H1 (cell line): ENCODE measurements around the gene CORO1C. TPM values are rescaled to one million over a fixed set of nuclear protein-coding genes. Genes with fewer than 3 reads are reported as not detected.

Experiments
- CTCF ChIA-PET: fragments of 300-600 bp; sonication (Branson Sonifier 250); formaldehyde crosslinking; loops from one replicate; lab custom pipeline; 2021; ENCODE audit not compliant: partially characterized antibody; lab: Charles Lee
- POLR2A ChIA-PET: fragments of 300-600 bp; sonication (Branson Sonifier 250); formaldehyde crosslinking; loops from one replicate; lab custom pipeline; 2021; ENCODE audit warnings: inconsistent platforms; ENCODE audit not compliant: partially characterized antibody; lab: Charles Lee
- DNase-seq, 2 experiments: peaks; one replicate each; pipeline versions ENCODE4 v3.0.0 to v3.0.0-alpha.2; 2010 to 2022; ENCODE audit warnings: low spot score in 2 of 2, low read depth in 1 of 2, mixed read lengths in 1 of 2
- FAIRE-seq: peaks from 2 replicates; lab custom pipeline; 2011; peaks lifted over from hg19 to GRCh38; lab: Jason Lieb, UNC
- H2AFZ ChIP-seq: 2 replicates; pipeline ENCODE4 v1.8.1; 2012; ENCODE audit warnings: low read length, inconsistent platforms
- H2AK5ac ChIP-seq: 2 replicates; pipeline ENCODE4 v1.6.1; 2013; ENCODE audit warnings: low read depth, low read length
- H2BK120ac ChIP-seq: replicated peaks from 2 replicates; pipeline ENCODE3; 2013; ENCODE audit warnings: low read depth, low read length, inconsistent platforms
- H2BK12ac ChIP-seq: 2 replicates; pipeline ENCODE4 v1.6.1; 2013; ENCODE audit warnings: low read depth, low read length
- H2BK15ac ChIP-seq: 2 replicates; pipeline ENCODE4 v1.6.1; 2013; ENCODE audit warnings: low read length
- H2BK20ac ChIP-seq: 2 replicates; pipeline ENCODE4 v1.6.1; 2013; ENCODE audit warnings: low read length
- H2BK5ac ChIP-seq: 2 replicates; pipeline ENCODE4 v1.6.1; 2013; ENCODE audit warnings: low read depth, low read length
- H3K14ac ChIP-seq: 2 replicates; pipeline ENCODE4 v1.6.1; 2013; ENCODE audit warnings: inconsistent platforms; ENCODE audit not compliant: insufficient read length
- H3K18ac ChIP-seq: 2 replicates; pipeline ENCODE4 v1.6.1; 2013; ENCODE audit warnings: low read length; ENCODE audit errors: extremely low read depth
- H3K23ac ChIP-seq: 2 replicates; pipeline ENCODE4 v1.6.1; 2013; ENCODE audit warnings: inconsistent platforms; ENCODE audit not compliant: insufficient read length
- H3K23me2 ChIP-seq: 2 replicates; pipeline ENCODE4 v1.6.1; 2013; ENCODE audit warnings: low read depth, low read length
- H3K27ac ChIP-seq: 2 replicates; pipeline ENCODE4 v1.6.1; 2011; ENCODE audit warnings: low read depth, low read length, inconsistent platforms
- H3K27me3 ChIP-seq, 4 experiments: replicated peaks in 1 of 4; 1 replicate in 1 of 4; 2 replicates in 3 of 4; pipeline versions ENCODE4 v1.6.1 to v1.8.1; 2011 to 2013; ENCODE audit warnings: low read length in 3 of 4, mild to moderate bottlenecking in 3 of 4, inconsistent platforms in 2 of 4, mixed read lengths in 2 of 4, moderate library complexity in 1 of 4; ENCODE audit not compliant: control insufficient read depth in 3 of 4, insufficient read depth in 3 of 4; ENCODE audit errors: extremely low read depth in 1 of 4
- H3K36me3 ChIP-seq, 4 experiments: 2 replicates each; pipeline versions ENCODE4 v1.6.1 to v1.8.1; 2011 to 2013; ENCODE audit warnings: mild to moderate bottlenecking in 4 of 4, low read length in 3 of 4, moderate library complexity in 2 of 4, control low read depth in 1 of 4, inconsistent platforms in 1 of 4; ENCODE audit not compliant: insufficient read depth in 4 of 4, control insufficient read depth in 2 of 4
- H3K4ac ChIP-seq: replicated peaks from 2 replicates; pipeline ENCODE3; 2013; ENCODE audit warnings: low read length, low read depth, mixed read lengths, inconsistent platforms; ENCODE audit not compliant: insufficient read length
- H3K4me1 ChIP-seq, 4 experiments: replicated peaks in 1 of 4; 1 replicate in 1 of 4; 2 replicates in 3 of 4; pipeline versions ENCODE4 v1.6.1 to v1.8.1; 2011 to 2013; ENCODE audit warnings: low read length in 3 of 4, inconsistent platforms in 2 of 4, mixed read lengths in 1 of 4; ENCODE audit not compliant: insufficient read depth in 4 of 4, control insufficient read depth in 3 of 4
- H3K4me2 ChIP-seq, 2 experiments: 2 replicates each; pipeline versions ENCODE4 v1.6.1 to v1.8.1; 2011 to 2013; ENCODE audit warnings: low read depth in 2 of 2, low read length in 2 of 2, control low read depth in 1 of 2, inconsistent platforms in 1 of 2, mild to moderate bottlenecking in 1 of 2; ENCODE audit not compliant: insufficient read depth in 1 of 2
- H3K4me3 ChIP-seq, 4 experiments: fragments of 200-600, 300-600 bp in 1 of 4; sonication (generic), shearing (Covaris generic), sonication (Bioruptor Twin) in 1 of 4; 2 replicates each; pipeline versions ENCODE4 v1.5.1 to v1.8.1; 2011 to 2016; ENCODE audit warnings: low read length in 4 of 4, low read depth in 3 of 4, control low read depth in 2 of 4, inconsistent platforms in 2 of 4, mild to moderate bottlenecking in 2 of 4, mixed read lengths in 1 of 4, moderate library complexity in 1 of 4; ENCODE audit not compliant: insufficient read depth in 2 of 4; ENCODE audit errors: extremely low read depth in 1 of 4
- H3K56ac ChIP-seq: replicated peaks from 2 replicates; pipeline ENCODE3; 2013; ENCODE audit warnings: low read depth, mild to moderate bottlenecking, mixed read lengths, low read length, inconsistent platforms; ENCODE audit not compliant: insufficient read length
- H3K79me1 ChIP-seq: 2 replicates; pipeline ENCODE4 v1.6.1; 2013; ENCODE audit warnings: low read depth, low read length, control low read depth
- H3K79me2 ChIP-seq, 2 experiments: 2 replicates each; pipeline versions ENCODE4 v1.6.1 to v1.8.1; 2012 to 2013; ENCODE audit warnings: low read length in 2 of 2, mild to moderate bottlenecking in 2 of 2, inconsistent platforms in 1 of 2; ENCODE audit not compliant: insufficient read depth in 2 of 2, control insufficient read depth in 1 of 2
- H3K9ac ChIP-seq, 4 experiments: replicated peaks in 1 of 4; 1 replicate in 1 of 4; 2 replicates in 3 of 4; pipeline versions ENCODE4 v1.6.1 to v1.8.1; 2011 to 2013; ENCODE audit warnings: low read depth in 3 of 4, low read length in 3 of 4, control low read depth in 2 of 4, mild to moderate bottlenecking in 2 of 4, moderate library complexity in 2 of 4, inconsistent platforms in 1 of 4; ENCODE audit errors: extremely low read depth in 1 of 4
- H3K9me3 ChIP-seq, 2 experiments: 2 replicates each; pipeline versions ENCODE4 v1.6.1 to v1.8.1; 2012 to 2013; ENCODE audit warnings: mild to moderate bottlenecking in 2 of 2, moderate library complexity in 2 of 2, control low read depth in 1 of 2, inconsistent platforms in 1 of 2, low read depth in 1 of 2, low read length in 1 of 2, mixed read lengths in 1 of 2; ENCODE audit not compliant: insufficient read depth in 2 of 2
- H4K20me1 ChIP-seq, 2 experiments: replicated peaks in 1 of 2; 2 replicates each; pipeline versions ENCODE3 to v1.8.1; 2011 to 2013; ENCODE audit warnings: inconsistent platforms in 2 of 2, low read length in 2 of 2, mild to moderate bottlenecking in 1 of 2; ENCODE audit not compliant: insufficient read depth in 2 of 2, control insufficient read depth in 1 of 2
- H4K5ac ChIP-seq: 2 replicates; pipeline ENCODE4 v1.6.1; 2013; ENCODE audit warnings: low read length, low read depth, mixed read lengths, inconsistent platforms; ENCODE audit not compliant: insufficient read length
- H4K8ac ChIP-seq: 2 replicates; pipeline ENCODE4 v1.8.0; 2013; ENCODE audit warnings: mild to moderate bottlenecking, moderate library complexity, low read length, inconsistent platforms; ENCODE audit not compliant: insufficient read depth; ENCODE audit errors: extremely low read depth
- H4K91ac ChIP-seq: replicated peaks from 2 replicates; pipeline ENCODE3; 2013; ENCODE audit warnings: low read length, mixed read lengths, inconsistent platforms; ENCODE audit not compliant: insufficient read length
- CBX5 ChIP-seq: fragments of 300-800, 300-1000 bp; sonication (generic); IDR thresholded peaks from 2 replicates; pipeline ENCODE4 v1.7.1; 2016; ENCODE audit warnings: antibody characterized with exemption, low read length, low read depth
- CHD2 ChIP-seq: IDR thresholded peaks from 2 replicates; pipeline ENCODE4 v1.6.1; 2012; ENCODE audit warnings: low read length, improper control_type of control experiment
- EP300 ChIP-seq, 2 experiments: IDR thresholded peaks; 1 replicate in 1 of 2; 2 replicates in 1 of 2; pipeline ENCODE4 v1.6.1; 2011 to 2012; ENCODE audit warnings: low read depth in 2 of 2, low read length in 2 of 2, mild to moderate bottlenecking in 2 of 2, borderline replicate concordance in 1 of 2, inconsistent platforms in 1 of 2, moderate library complexity in 1 of 2
- JUN ChIP-seq: IDR thresholded peaks from 2 replicates; pipeline ENCODE4 v1.6.1; 2011; ENCODE audit warnings: low read depth, mild to moderate bottlenecking, improper control_type of control experiment, low read length
- NANOG ChIP-seq: IDR thresholded peaks from 2 replicates; pipeline ENCODE4 v1.6.1; 2011; ENCODE audit warnings: low read length, low read depth, mild to moderate bottlenecking, inconsistent platforms; ENCODE audit not compliant: insufficient read depth, poor library complexity, severe bottlenecking
- NRF1 ChIP-seq: IDR thresholded peaks from 2 replicates; pipeline ENCODE4 v1.6.1; 2011; ENCODE audit warnings: mild to moderate bottlenecking, low read depth, low read length, improper control_type of control experiment
- RFX5 ChIP-seq: IDR thresholded peaks from 2 replicates; pipeline ENCODE4 v1.6.1; 2011; ENCODE audit warnings: low read depth, low read length, improper control_type of control experiment, borderline replicate concordance
- WGBS, 2 experiments: shearing (Covaris generic) in 1 of 2; methylation state at CpG; one replicate each; pipeline versions ENCODE4 v1.1.6 to v1.1.7; 2013 to 2015; ENCODE audit warnings: low lambda C conversion rate in 2 of 2, mixed read lengths in 2 of 2, inconsistent platforms in 1 of 2, low coverage in 1 of 2, missing lambda C conversion rate in 1 of 2; ENCODE audit not compliant: insufficient replicate concordance in 2 of 2, insufficient coverage in 1 of 2, insufficient read length in 1 of 2; ENCODE audit errors: extremely low coverage in 1 of 2, missing lambda C conversion rate in 1 of 2; 5-methylcytosine and 5-hydroxymethylcytosine counted together
- polyA plus RNA-seq, 7 experiments: library from polyadenylated mRNA; depleted of rRNA in 3 of 7; stranded (reverse) in 5 of 7; unstranded in 2 of 7; fragments of >200 nt in 5 of 7; fragments of 200-250 nt in 2 of 7; gene quantifications; 1 replicate in 5 of 7; 2 replicates in 1 of 7; 4 replicates in 1 of 7; pipeline versions ENCODE4 v1.2.1 to v1.2.3, GENCODE V29; 2011 to 2013; ENCODE audit warnings: missing spikeins in 2 of 7, mixed read lengths in 2 of 7
- total RNA-seq: library from RNA; stranded (reverse); fragmentation: NEBNext Ultra II Directional; extraction: Animal tissue kit (Norgen Biotek cat#: 25700); gene quantifications from 2 replicates; pipeline ENCODE4 v1.2.1, GENCODE V29; 2021
- TF ChIP-seq, protein P1 (sequence below): IDR thresholded peaks from 2 replicates; pipeline ENCODE4 v1.6.1; 2012; ENCODE audit warnings: inconsistent platforms

The CORO1C gene
- total and polyA plus RNA-seq, 2 of the 8 experiments (the other 6 are each of a cell fraction or from before 2014, with no cell fraction given), result 72.7 to 120 TPM

GRCh38 chr12:108717243-108717642, 14.1 kb downstream of the CORO1C start:
- peaks cover 23 to 89% of the 10 kb centered on the region in 2 experiments for H3K79me2 ChIP-seq
- H2BK120ac ChIP-seq, result no peak overlapping the region
- H3K14ac ChIP-seq, result no peak overlapping the region
- peak overlapping the region; percentile 88; the same call in 1 of the 2 replicates for H2AK5ac ChIP-seq
- no peak overlapping the region for H3K23ac ChIP-seq
- no peak overlapping the region for H3K27ac ChIP-seq
- no peaks in the 10 kb centered on the region for H3K27me3 ChIP-seq
- no peak overlapping the region for H2AFZ ChIP-seq
- no peak overlapping the region for H4K5ac ChIP-seq
- no peak overlapping the region for H2BK15ac ChIP-seq
- H3K9me3 ChIP-seq, result no peaks in the 10 kb centered on the region
- H3K4me1 ChIP-seq, result peaks cover 3 to 15% (median 10%) of the 10 kb centered on the region in 4 experiments; a peak in 5 of 7 replicates
- H3K23me2 ChIP-seq, result no peaks in the 10 kb centered on the region
- no peak overlapping the region for H2BK20ac ChIP-seq
- no peak overlapping the region for H3K18ac ChIP-seq
- peaks cover 8% of the 10 kb centered on the region; the same call in 1 of the 2 replicates for H3K79me1 ChIP-seq
- TF ChIP-seq, protein P1, sequence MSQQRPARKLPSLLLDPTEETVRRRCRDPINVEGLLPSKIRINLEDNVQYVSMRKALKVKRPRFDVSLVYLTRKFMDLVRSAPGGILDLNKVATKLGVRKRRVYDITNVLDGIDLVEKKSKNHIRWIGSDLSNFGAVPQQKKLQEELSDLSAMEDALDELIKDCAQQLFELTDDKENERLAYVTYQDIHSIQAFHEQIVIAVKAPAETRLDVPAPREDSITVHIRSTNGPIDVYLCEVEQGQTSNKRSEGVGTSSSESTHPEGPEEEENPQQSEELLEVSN, result no peak
- TF ChIP-seq NANOG (no peak), RFX5 (no peak), EP300 (IDR thresholded peaks at IDR 0.05; ENCODE audit: borderline replicate concordance in 1 of 2, low read depth in 2 of 2, low read length in 2 of 2) (no peak), JUN (no peak), CBX5 (no peak), CHD2 (no peak), NRF1 (no peak)
- CTCF ChIA-PET, result interaction anchor here (0.9 to 1.4 kb wide), 6 partner anchors 11 to 85 kb away, joined by 3 to 4 read pairs (median 4); no protein-coding TSS in a partner anchor
- no peak for DNase-seq
- no peaks in the 10 kb centered on the region for H3K36me3 ChIP-seq
- H3K4me2 ChIP-seq, result no peak overlapping the region
- no peak overlapping the region for H4K8ac ChIP-seq
- no peak overlapping the region for H4K91ac ChIP-seq
- 86% methylated on average over 5 of the region's 5 CpGs; no CpG with 5 or more reads in 1 of the 2 experiments for WGBS, 2 experiments
- POLR2A ChIA-PET, result interaction anchor here (1.0 to 2.1 kb wide), 2 partner anchors 25 to 40 kb away, joined by 3 to 6 read pairs; no protein-coding TSS in a partner anchor
- H3K56ac ChIP-seq, result no peak overlapping the region
- peaks cover 2 to 10% of the 10 kb centered on the region in 2 experiments for H4K20me1 ChIP-seq
- H2BK12ac ChIP-seq, result no peak overlapping the region
- no peak overlapping the region for H3K9ac ChIP-seq
- no peak for FAIRE-seq
- H2BK5ac ChIP-seq, result no peak overlapping the region
- no peak overlapping the region for H3K4ac ChIP-seq
- H3K4me3 ChIP-seq, result no peak overlapping the region
